DOHH2 (cell line): Measurements from ENCODE around the gene PLEKHN1.

Experiments used
- EZH2phosphoT487 ChIP-seq: fragments of 200-600 bp; sonication (generic); IDR thresholded peaks from 2 replicates; pipeline ENCODE4 v1.6.1; 2017; ENCODE audit warnings: borderline replicate concordance, mild to moderate bottlenecking, antibody characterized with exemption, low read length, moderate library complexity, mixed read lengths
- TF ChIP-seq, protein P1 (sequence below): fragments of 200-600 bp; sonication (generic); IDR thresholded peaks from one replicate; pipeline ENCODE4 v1.5.1; 2014; ENCODE audit warnings: antibody characterized with exemption, mild to moderate bottlenecking, low read depth, low read length; ENCODE audit not compliant: poor library complexity, severe bottlenecking

DNA sequence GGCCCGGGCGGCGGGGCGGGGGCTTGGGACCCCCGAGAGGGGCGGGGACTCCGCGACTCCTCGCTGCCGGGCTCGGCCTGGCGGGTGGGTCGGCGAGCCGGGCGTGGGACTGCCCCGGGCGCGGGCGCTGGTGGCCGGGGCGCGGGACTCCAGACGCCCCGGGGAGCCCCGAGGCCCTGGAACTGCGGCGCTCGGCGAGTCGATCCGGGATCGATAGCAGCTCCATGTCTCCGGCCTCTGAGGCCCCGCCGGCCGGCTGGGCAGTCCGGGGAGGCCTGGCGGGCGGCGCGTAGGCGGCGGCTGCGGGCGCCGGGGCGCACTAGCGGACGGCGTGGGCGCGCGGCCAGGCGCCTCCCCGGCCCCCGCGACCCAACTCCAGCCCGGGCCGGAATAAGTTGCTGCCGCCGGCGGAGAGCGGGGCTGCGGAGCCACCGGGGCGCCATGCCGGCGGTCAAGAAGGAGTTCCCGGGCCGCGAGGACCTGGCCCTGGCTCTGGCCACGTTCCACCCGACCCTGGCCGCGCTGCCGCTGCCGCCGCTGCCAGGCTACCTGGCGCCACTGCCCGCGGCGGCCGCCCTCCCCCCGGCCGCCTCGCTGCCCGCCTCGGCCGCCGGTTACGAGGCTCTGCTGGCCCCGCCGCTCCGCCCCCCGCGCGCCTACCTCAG is 42.2 kb upstream of the PLEKHN1 start:
- TF ChIP-seq, protein P1, sequence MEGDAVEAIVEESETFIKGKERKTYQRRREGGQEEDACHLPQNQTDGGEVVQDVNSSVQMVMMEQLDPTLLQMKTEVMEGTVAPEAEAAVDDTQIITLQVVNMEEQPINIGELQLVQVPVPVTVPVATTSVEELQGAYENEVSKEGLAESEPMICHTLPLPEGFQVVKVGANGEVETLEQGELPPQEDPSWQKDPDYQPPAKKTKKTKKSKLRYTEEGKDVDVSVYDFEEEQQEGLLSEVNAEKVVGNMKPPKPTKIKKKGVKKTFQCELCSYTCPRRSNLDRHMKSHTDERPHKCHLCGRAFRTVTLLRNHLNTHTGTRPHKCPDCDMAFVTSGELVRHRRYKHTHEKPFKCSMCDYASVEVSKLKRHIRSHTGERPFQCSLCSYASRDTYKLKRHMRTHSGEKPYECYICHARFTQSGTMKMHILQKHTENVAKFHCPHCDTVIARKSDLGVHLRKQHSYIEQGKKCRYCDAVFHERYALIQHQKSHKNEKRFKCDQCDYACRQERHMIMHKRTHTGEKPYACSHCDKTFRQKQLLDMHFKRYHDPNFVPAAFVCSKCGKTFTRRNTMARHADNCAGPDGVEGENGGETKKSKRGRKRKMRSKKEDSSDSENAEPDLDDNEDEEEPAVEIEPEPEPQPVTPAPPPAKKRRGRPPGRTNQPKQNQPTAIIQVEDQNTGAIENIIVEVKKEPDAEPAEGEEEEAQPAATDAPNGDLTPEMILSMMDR = no peak
- TF ChIP-seq EZH2phosphoT487 = no peak
